ENCODE measurements around the gene PCP2. TPM values are rescaled to one million over a fixed set of nuclear protein-coding genes. Genes with fewer than 3 reads are reported as not detected.

Gene PCP2
- polyA plus RNA-seq, 1 experiment, result not detected

DNA sequence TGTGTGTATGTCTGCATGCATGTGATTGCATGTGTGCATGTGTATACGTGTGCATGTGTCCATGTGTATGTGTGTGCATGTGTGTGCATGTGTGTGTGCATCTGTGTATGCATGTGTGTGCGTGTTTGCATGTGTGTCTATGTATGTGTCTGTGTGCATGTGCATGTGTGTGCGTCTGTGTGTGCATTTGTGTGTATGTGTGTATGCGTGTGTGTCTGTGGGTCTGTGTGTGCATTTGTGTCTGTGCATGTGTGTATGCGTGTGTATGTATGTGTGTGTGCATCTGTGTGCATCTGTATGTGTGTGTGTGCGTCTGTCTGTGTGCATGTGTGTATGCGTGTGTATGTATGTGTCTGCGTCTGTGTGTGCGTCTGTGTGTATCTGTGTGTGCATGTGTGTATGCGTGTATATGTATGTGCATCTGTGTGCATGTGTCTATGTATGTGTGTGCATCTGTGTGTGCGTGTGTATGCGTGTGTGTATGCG is 6.4 kb upstream of the PCP2 start:
- Histone ChIP-seq H3K9me3 (ENCODE audit: control insufficient read depth, insufficient read depth, low read length) (peaks cover 19% of the 10 kb centered on the region; the same call in 1 of the 2 replicates), H3K27me3 (ENCODE audit: control insufficient read depth, insufficient read depth, low read length) (peaks cover 6% of the 10 kb centered on the region), H3K27ac (ENCODE audit: low read depth, low read length) (no peak overlapping the region), H3K4me3 (ENCODE audit: low read depth, low read length) (no peak overlapping the region)
- CTCF ChIA-PET, result no interaction called here
- POLR2A ChIA-PET, result no interaction called here
- no peak for DNase-seq (ENCODE audit: low read depth, low spot score)
- TF ChIP-seq, protein P1, sequence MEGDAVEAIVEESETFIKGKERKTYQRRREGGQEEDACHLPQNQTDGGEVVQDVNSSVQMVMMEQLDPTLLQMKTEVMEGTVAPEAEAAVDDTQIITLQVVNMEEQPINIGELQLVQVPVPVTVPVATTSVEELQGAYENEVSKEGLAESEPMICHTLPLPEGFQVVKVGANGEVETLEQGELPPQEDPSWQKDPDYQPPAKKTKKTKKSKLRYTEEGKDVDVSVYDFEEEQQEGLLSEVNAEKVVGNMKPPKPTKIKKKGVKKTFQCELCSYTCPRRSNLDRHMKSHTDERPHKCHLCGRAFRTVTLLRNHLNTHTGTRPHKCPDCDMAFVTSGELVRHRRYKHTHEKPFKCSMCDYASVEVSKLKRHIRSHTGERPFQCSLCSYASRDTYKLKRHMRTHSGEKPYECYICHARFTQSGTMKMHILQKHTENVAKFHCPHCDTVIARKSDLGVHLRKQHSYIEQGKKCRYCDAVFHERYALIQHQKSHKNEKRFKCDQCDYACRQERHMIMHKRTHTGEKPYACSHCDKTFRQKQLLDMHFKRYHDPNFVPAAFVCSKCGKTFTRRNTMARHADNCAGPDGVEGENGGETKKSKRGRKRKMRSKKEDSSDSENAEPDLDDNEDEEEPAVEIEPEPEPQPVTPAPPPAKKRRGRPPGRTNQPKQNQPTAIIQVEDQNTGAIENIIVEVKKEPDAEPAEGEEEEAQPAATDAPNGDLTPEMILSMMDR (IDR thresholded peaks at IDR 0.05; ENCODE audit: low read depth, low read length), result no peak

GRCh38 chr19:7638802-7639465 is 5.4 kb upstream of the PCP2 start:
- Histone ChIP-seq H3K27me3 (ENCODE audit: control insufficient read depth, insufficient read depth, low read length) (peaks cover 6% of the 10 kb centered on the region), H3K9me3 (ENCODE audit: control insufficient read depth, insufficient read depth, low read length) (peaks cover 11% of the 10 kb centered on the region; the same call in 1 of the 2 replicates), H3K4me3 (ENCODE audit: low read depth, low read length) (no peak overlapping the region), H3K27ac (ENCODE audit: low read depth, low read length) (no peak overlapping the region)
- ChIA-PET CTCF (interaction anchor here (0.8 kb wide), 1 partner anchor 13 kb away, joined by 3 read pairs; no protein-coding TSS in a partner anchor), POLR2A (interaction anchor here (0.6 to 1.0 kb wide), 2 partner anchors 9 to 518 kb away, joined by 3 to 6 read pairs; partner anchors contain the start of genes PET100 and XAB2)
- TF ChIP-seq, protein P1 (IDR thresholded peaks at IDR 0.05; ENCODE audit: low read depth, low read length), result no peak
- no peak for DNase-seq (ENCODE audit: low read depth, low spot score)

DNA sequence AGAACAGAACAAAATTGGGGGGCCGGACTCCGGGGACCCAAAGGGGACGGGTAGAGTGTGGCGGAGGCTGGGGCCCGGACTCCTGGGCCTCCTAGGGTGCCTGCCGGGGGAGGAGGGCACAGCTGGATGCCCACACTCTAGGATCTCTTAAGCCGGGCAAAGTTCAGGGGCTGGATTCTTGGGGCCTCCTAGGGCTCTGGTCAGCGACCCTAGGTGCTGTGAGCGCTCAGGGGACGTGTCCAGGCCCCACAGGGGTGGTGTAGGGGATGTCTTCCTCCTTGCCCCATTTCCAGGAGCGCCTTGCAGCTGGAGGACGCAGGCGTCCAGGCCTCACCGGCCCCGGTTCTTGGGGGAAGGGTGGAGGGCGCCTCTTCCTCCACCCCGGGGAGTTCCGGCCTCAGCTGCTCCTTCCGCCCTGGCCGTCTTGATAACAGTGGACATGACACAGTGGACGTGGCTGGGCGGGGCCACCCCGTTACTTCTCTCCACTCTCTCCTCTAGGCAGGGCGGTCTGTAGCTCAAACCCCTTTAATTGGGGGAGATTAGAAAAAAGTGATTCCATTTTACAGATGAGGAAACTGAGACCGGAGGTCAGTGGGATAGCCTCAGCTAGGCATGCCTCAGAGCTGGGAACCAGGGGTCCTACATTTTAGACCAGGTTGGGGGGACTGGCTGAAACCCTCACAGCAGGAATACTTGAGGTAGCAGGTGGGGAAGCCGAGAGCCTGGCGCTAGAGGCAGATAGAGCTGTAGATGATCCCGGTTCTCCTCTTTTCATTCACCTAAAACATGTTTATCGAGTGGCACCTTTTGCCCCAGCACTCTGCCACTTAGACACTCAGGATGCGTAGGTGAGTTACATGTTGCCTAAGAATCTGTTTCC is 4.1 kb upstream of the PCP2 start:
- DNase-seq (ENCODE audit: low read depth, low spot score), result no peak

GRCh38 chr19:7636691-7637373 is 3.3 kb upstream of the PCP2 start, which contains the start of gene STXBP2:
Gene STXBP2, plus strand, starts transcription at chr19:7637110. Its CDS starts 40 bp downstream, at chr19:7637150.
- CTCF ChIA-PET, result no interaction called here

More for the DNA sequence above, 4.1 kb upstream of the PCP2 start:
- TF ChIP-seq, protein P1 (IDR thresholded peaks at IDR 0.05; ENCODE audit: low read depth, low read length), result no peak
- Histone ChIP-seq H3K27ac (ENCODE audit: low read depth, low read length) (no peak overlapping the region), H3K9me3 (ENCODE audit: control insufficient read depth, insufficient read depth, low read length) (peaks cover 6% of the 10 kb centered on the region; the same call in 1 of the 2 replicates), H3K4me3 (ENCODE audit: low read depth, low read length) (peak overlapping the region; percentile 32), H3K27me3 (ENCODE audit: control insufficient read depth, insufficient read depth, low read length) (peaks cover 6% of the 10 kb centered on the region)
- ChIA-PET CTCF (interaction anchor here (1.2 kb wide), 1 partner anchor 43 kb away, joined by 3 read pairs; the partner anchor contains the start of gene TRAPPC5), POLR2A (interaction anchor here (1.0 kb wide), 1 partner anchor 8 kb away, joined by 3 read pairs; the partner anchor contains the start of genes PET100 and XAB2)

More at GRCh38 chr19:7636691-7637373, 3.3 kb upstream of the PCP2 start, which contains the start of gene STXBP2:
- Histone ChIP-seq H3K27ac (ENCODE audit: low read depth, low read length) (no peak within 1 kb of the TSS), H3K9me3 (ENCODE audit: control insufficient read depth, insufficient read depth, low read length) (peaks cover 6% of the 10 kb centered on the region; the same call in 1 of the 2 replicates), H3K27me3 (ENCODE audit: control insufficient read depth, insufficient read depth, low read length) (peaks cover 6% of the 10 kb centered on the region), H3K4me3 (ENCODE audit: low read depth, low read length) (peak within 1 kb of the TSS; percentile 32)
- POLR2A ChIA-PET, result no interaction called here
- no peak for DNase-seq (ENCODE audit: low read depth, low spot score)
- TF ChIP-seq, protein P1 (IDR thresholded peaks at IDR 0.05; ENCODE audit: low read depth, low read length), result no peak

Measured in AG04450 (cell line).